GM12865 (cell line): ENCODE measurements around the gene ENO2.
A peak's percentile ranks its signal among the peaks of the same experiment; 100 is the strongest.

ENCODE experiments used
- DNase-seq: peaks from one replicate; pipeline ENCODE4 v3.0.0; 2010; ENCODE audit warnings: low read depth
- H3K4me3 ChIP-seq: 2 replicates; pipeline ENCODE4 v1.5.1; 2011; ENCODE audit warnings: mild to moderate bottlenecking, low read depth, low read length, control low read depth
- CTCF ChIP-seq: IDR thresholded peaks from 2 replicates; pipeline ENCODE4 v1.5.1; 2011; ENCODE audit warnings: low read length, control low read depth, low read depth, inconsistent platforms; ENCODE audit not compliant: insufficient read depth; ENCODE audit errors: missing control alignments

The ENO2 gene

GRCh38 chr12:6921539-6921938 lies 7.2 kb downstream of the ENO2 start:
- no peak overlapping the region for H3K4me3 ChIP-seq
- no peak for TF ChIP-seq CTCF
- no peak for DNase-seq

DNA sequence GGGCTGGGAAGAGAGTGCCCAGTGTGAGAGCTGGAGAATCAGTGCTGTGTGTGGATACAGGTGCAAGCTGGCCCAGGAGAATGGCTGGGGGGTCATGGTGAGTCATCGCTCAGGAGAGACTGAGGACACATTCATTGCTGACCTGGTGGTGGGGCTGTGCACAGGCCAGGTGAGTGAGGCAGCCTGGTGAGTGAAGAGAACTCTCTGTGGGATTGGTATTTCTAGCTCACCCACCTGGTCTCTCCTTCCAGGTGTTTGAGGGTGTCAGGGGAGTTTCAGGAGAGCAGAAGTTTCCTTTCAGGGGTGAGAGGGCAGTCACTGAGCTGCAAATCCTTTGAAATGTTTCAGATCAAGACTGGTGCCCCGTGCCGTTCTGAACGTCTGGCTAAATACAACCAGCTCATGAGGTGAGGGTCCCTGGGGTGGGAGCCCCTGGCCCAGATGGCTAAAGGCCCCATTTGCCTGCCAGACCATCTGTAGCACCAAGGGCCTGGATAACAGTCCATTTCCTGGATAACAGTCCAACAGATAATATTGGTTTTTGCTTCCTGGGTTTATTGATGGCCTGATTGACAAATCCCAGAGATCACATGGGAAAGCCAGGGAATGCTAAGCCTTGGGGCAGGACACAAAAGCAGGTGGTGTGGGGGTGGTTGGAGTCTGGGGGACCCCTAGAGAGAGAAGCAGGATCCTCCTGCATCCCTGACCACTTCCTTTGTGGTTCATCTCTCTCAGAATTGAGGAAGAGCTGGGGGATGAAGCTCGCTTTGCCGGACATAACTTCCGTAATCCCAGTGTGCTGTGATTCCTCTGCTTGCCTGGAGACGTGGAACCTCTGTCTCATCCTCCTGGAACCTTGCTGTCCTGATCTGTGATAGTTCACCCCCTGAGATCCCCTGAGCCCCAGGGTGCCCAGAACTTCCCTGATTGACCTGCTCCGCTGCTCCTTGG lies 7.9 kb downstream of the ENO2 start:
- DNase-seq = peak; percentile 64
- peak overlapping the region; percentile 5; the same call in 1 of the 2 replicates for H3K4me3 ChIP-seq
- no peak for TF ChIP-seq CTCF

DNA sequence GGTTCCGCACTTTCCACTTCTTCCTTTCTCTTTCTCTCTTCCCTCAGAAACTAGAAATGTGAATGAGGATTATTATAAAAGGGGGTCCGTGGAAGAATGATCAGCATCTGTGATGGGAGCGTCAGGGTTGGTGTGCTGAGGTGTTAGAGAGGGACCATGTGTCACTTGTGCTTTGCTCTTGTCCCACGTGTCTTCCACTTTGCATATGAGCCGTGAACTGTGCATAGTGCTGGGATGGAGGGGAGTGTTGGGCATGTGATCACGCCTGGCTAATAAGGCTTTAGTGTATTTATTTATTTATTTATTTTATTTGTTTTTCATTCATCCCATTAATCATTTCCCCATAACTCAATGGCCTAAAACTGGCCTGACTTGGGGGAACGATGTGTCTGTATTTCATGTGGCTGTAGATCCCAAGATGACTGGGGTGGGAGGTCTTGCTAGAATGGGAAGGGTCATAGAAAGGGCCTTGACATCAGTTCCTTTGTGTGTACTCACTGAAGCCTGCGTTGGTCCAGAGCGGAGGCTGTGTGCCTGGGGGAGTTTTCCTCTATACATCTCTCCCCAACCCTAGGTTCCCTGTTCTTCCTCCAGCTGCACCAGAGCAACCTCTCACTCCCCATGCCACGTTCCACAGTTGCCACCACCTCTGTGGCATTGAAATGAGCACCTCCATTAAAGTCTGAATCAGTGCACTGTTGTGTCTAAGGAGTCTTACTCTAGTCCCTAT lies 8.8 kb downstream of the ENO2 start:
- no peak for DNase-seq
- TF ChIP-seq CTCF = no peak
- H3K4me3 ChIP-seq = no peak overlapping the region

DNA sequence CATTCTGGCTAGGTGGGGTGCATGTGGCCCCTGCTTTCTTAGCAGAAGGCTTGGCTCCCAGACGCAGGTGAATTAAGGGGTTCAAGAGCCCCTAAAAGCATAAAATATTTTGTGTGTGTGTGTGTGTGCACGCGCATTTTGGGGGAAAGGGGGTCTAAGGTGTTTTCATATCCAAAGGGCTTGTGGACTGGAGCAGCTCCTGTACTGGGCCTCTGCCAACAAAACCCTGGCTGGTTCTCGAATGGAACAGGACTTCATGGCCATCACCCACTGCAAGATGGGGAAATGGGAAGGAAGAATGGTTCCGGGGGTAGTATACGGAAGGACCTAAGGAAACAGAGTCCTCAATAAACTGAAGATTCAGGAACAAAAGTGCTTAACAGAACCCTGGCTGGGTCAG lies 9.5 kb downstream of the ENO2 start:
- no peak for TF ChIP-seq CTCF
- no peak overlapping the region for H3K4me3 ChIP-seq
- DNase-seq = no peak

- no peak for DNase-seq
- H3K4me3 ChIP-seq = no peak overlapping the region
- TF ChIP-seq CTCF = no peak
Observed at GRCh38 chr12:6925239-6925539, 10.8 kb downstream of the ENO2 start.

GRCh38 chr12:6925540-6926279 lies 11.3 kb downstream of the ENO2 start:
- no peak overlapping the region for H3K4me3 ChIP-seq
- no peak for DNase-seq
- TF ChIP-seq CTCF = no peak
